Hindlimb muscle (tissue), 1 donor: ENCODE measurements around the gene KLK8. TPM values are rescaled to one million over a fixed set of nuclear protein-coding genes. Genes with fewer than 3 reads are reported as not detected.

ENCODE experiments used
- DNase-seq: peaks from one replicate; pipeline ENCODE4 v3.0.0-alpha.2; 2013
- polyA plus RNA-seq: library from polyadenylated mRNA; unstranded; fragments of 120-200 nt; gene quantifications from one replicate; pipeline ENCODE4 v1.2.1, GENCODE V29; 2013; ENCODE audit not compliant: insufficient read length

The KLK8 gene, protein sequence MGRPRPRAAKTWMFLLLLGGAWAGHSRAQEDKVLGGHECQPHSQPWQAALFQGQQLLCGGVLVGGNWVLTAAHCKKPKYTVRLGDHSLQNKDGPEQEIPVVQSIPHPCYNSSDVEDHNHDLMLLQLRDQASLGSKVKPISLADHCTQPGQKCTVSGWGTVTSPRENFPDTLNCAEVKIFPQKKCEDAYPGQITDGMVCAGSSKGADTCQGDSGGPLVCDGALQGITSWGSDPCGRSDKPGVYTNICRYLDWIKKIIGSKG
- not detected for polyA plus RNA-seq

DNA sequence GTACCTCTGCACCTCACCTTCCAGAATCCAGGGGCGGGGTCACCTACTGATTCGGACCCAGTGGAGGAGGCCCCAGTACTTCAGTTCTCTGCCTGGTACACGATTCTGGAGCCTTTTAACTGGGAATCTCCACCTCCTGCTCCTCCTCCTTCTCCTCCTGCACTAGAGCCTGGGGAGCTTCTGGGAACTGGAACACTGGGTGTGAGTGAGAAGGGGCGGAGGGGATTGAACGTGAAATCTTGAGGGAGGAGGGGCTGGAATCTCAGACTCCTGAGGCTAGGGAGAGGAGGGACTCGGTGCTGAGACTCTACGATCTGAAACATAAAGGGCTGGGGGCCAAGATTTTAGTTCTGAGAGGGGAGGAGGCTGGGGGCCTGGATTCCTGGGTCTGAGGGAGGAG is at the start of gene KLK8:
TSS of gene KLK8 (minus strand) at position 90 of the 400 bp plus-strand sequence. CDS start 437 bp downstream, outside the sequence.
- DNase-seq, result no peak

- DNase-seq, result no peak
These were observed 45.6 kb upstream of the KLK8 start for GRCh38 chr19:51047031-51047335.

DNA sequence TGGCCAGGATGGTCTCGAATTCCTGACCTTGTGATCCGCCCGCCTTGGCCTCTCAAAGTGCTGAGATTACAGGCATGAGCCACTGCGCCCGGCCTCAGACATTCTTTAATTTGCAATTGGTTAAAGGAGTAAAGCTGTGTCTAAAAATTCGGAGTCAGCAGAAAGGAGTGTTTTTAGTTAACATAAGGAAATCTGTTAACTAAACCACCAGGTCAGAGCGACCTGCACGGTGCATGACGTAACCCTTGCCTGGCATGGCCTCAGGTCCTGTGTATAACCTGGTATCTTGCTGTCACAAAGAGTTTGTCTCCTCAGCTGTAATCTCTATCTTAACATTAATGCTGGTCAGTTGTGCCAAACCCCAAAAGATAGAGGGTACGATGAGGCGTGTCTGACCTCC is 42.9 kb upstream of the KLK8 start:
- no peak for DNase-seq

DNA sequence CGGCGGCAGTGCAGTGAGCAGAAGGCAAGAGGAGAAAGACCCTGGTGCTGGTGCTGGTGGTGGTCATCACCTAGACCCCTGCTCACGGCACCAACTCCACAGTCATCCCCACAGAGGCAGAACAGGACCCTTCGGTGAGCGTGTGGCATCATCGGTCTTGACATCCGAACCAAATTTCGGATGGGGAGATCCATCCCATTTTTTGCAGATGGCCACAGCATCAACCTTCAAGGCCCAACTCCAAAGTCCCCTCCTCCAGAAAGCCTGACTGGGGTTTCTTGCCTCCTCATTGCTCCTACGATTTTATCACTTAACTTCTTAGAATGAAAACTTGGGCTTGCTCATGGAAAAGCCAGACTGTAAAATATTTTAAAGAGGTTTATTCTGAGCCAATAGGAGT is 42.1 kb upstream of the KLK8 start:
- DNase-seq, result no peak

DNA sequence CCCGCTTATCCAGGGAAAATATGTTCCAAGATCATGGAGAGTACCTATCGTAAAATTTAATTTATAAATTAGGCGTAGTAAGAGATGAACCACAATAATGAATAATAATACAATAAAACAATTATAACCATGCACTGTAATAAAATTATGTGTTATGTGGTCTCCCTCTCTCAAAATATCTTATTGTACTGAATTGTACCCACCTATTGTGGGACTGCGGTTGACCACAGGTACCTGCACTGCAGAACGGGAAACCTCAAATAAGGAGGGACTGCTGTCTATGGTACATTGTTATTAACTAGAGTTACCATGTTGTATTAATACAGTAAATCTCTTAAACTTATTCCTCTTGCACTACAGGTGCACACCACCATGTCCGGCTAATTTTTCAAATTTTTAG is 38.7 kb upstream of the KLK8 start:
- no peak for DNase-seq

- no peak for DNase-seq
These were observed 35.1 kb upstream of the KLK8 start for GRCh38 chr19:51036519-51036918.

DNA sequence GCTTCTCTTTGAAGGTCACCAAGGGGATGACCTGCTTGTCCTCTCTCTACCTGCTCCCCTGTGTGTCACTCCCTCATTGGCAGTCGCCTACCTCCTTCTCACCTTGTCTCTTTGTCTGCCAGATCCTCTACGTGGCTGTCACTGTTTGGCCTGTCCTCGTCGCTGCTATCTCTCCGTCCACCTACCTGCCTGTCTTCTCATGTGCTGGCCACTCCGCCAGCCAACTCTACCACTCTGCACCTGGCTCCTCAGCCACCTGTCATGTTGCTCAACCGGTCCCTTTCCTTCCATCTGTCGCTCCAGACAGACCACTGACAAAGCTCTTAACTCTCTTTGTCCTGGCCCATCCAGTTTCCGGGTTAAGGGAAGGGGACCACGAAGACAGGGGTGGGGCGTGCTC is 33.3 kb upstream of the KLK8 start, which contains the start of gene KLK12:
TSS of gene KLK12 (minus strand) at position 299 of the 400 bp plus-strand sequence. CDS start 381 bp downstream, outside the sequence.
- no peak for DNase-seq

- no peak for DNase-seq
These were observed 30.4 kb upstream of the KLK8 start for GRCh38 chr19:51031880-51032225.

DNA sequence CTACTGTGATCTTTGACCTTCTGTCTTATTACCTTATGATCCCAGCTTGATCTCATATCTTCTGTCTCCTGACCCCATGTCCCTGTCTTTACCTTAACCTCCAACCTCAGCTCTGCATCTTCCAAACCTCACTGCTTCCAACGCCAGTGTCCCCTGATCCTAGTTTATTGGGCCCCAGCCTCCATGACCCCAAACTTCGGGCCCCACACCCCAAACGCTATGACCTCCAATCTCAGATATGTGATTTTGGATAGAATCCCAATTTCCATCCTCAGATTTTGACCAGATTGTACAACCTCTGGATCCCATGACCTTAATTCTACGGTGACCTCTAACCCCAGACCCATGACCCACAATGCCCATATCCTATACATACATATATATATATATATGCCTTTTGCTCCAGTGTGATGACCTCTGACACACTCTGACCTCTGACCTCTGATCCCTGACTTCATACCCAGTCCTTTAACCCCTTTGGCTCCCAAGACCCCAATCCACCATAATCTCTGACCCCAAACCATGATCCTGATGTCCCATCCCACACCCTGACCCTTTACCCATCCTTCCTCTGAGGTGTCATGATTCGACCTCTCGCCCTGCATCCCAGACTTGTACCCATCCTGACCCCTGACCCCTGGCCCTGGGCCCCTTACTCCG is 29.9 kb upstream of the KLK8 start:
- no peak for DNase-seq

DNA sequence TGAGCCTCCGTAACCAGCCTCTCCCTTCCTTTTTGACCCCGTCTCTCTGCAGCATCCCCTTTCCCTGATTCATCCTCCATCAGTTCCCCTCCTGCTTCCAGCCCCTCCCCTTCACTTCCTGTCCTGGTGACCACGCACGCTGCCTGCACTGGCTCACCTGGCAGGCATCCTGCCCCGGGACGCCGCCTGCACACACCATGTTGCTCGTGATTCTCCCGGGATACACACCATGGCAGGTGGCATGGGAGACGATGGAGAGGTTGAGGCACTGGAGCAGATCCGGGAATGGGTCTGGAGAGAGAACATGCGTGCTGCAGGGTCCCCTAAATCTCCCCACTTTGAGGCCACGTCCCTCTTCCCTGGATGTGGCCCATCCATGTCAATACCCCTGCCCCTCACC is 29.2 kb upstream of the KLK8 start:
- DNase-seq, result no peak

DNA sequence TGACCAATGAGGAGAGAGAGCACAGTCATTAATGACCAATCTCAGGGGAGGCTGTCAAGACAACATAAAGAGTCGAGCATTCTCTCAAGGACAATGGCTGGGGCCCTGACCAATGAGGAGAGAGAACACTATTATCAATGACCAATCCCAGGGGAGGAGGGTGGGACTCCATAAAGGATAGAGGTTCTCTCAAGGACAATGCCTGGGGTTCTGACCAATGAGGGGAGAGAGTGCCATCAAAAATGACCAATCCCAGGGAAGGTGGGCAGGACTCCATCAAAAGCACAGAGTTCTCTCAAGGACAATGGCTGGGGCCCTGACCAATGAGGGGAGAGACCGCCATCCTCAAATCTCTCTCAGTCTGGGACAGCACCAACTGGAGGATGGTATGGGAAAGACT is 28.3 kb upstream of the KLK8 start:
- DNase-seq, result no peak

DNA sequence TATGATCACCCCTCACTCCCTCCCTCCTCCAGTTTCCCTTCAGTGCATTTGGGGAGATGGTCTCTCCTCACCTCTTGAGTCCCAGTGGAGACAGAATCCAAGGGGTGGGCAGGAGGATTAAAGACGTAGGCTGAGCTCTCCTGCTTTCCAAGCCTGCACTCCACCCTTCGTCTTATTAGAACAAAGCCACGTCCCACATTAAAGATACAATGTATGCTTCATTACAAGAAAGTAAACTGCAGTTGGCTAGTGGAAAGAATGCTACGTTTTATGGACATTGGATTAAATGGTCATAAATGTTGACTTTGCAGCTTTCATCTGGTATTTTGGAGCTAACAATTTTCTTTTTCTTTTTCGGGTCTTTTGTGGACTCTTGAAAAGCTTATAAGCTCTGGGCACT is 26.5 kb upstream of the KLK8 start:
- DNase-seq, result no peak

GRCh38 chr19:51027126-51027806 is 25.9 kb upstream of the KLK8 start:
- DNase-seq, result no peak

- no peak for DNase-seq
These were observed 25.1 kb upstream of the KLK8 start, which contains the start of gene KLK11 for GRCh38 chr19:51026554-51026831. KLK11 (minus strand) TSS chr19:51026616; CDS start chr19:51025631, 985 bp downstream.

GRCh38 chr19:51025809-51026553 is 24.6 kb upstream of the KLK8 start:
- no peak for DNase-seq

DNA sequence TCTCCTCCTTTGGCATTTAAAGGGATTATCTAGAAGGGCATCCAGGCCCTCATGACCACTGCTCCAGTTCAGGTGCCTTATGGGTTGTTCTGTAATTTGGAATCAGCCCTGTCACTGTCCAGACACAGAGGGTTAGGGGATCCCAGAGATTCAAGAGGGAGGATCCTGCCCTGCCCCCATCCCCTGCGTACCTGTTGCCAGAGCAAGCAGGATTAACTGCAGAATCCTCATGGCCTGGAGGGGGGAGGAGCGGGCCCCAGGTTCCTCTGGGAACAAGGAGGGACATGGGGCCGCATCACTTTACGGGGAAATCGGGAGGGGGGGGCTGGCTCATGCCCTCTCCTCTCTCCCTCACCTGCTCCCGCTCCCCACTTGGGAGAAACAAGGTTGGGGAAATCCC is 24.0 kb upstream of the KLK8 start:
- no peak for DNase-seq

GRCh38 chr19:51024924-51025323 is 23.5 kb upstream of the KLK8 start:
- no peak for DNase-seq

GRCh38 chr19:51023946-51024345 is 22.5 kb upstream of the KLK8 start:
- no peak for DNase-seq

GRCh38 chr19:51022526-51022925 is 21.1 kb upstream of the KLK8 start:
- no peak for DNase-seq

- DNase-seq, result peak; percentile 15
These were observed 19.7 kb upstream of the KLK8 start for GRCh38 chr19:51020988-51021651.

GRCh38 chr19:51019544-51019925 is 18.1 kb upstream of the KLK8 start, which contains the start of gene KLK10:
KLK10 (minus strand) TSS chr19:51019709; CDS start chr19:51019130, 579 bp downstream.
- no peak for DNase-seq

GRCh38 chr19:51018745-51019543 is 17.5 kb upstream of the KLK8 start:
- no peak for DNase-seq
